Nephron (organoid): ENCODE measurements around the gene PRSS23.

Source experiments
- H3K27ac Mint-ChIP-seq, 3 experiments: 2 replicates each; pipeline ENCODE4 v1.8.0; 2020; ENCODE audit warnings: mixed read lengths in 3 of 3, mild to moderate bottlenecking in 2 of 3, moderate library complexity in 1 of 3
- H3K27me3 Mint-ChIP-seq: 2 replicates; pipeline ENCODE4 v1.8.0; 2021; ENCODE audit warnings: low read depth, mild to moderate bottlenecking, moderate library complexity, mixed read lengths
- H3K36me3 Mint-ChIP-seq: 2 replicates; pipeline ENCODE4 v1.8.0; 2020; ENCODE audit warnings: low read depth, mixed read lengths
- H3K4me1 Mint-ChIP-seq: 2 replicates; pipeline ENCODE4 v1.8.0; 2020; ENCODE audit warnings: mixed read lengths
- H3K4me3 Mint-ChIP-seq, 3 experiments: 2 replicates each; pipeline ENCODE4 v1.8.0; 2020; ENCODE audit warnings: mild to moderate bottlenecking in 3 of 3, mixed read lengths in 3 of 3, moderate library complexity in 2 of 3
- H3K9me3 Mint-ChIP-seq: 2 replicates; pipeline ENCODE4 v1.8.0; 2020; ENCODE audit warnings: mixed read lengths
- CTCF ChIP-seq, 3 experiments: fragments of 200-600 bp; sonication (generic); IDR thresholded peaks; one replicate each; pipeline ENCODE4 v1.5.0; 2021; ENCODE audit warnings: antibody characterized with exemption in 3 of 3; ENCODE audit not compliant: unreplicated experiment in 3 of 3

PRSS23 gene, protein sequence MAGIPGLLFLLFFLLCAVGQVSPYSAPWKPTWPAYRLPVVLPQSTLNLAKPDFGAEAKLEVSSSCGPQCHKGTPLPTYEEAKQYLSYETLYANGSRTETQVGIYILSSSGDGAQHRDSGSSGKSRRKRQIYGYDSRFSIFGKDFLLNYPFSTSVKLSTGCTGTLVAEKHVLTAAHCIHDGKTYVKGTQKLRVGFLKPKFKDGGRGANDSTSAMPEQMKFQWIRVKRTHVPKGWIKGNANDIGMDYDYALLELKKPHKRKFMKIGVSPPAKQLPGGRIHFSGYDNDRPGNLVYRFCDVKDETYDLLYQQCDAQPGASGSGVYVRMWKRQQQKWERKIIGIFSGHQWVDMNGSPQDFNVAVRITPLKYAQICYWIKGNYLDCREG

DNA sequence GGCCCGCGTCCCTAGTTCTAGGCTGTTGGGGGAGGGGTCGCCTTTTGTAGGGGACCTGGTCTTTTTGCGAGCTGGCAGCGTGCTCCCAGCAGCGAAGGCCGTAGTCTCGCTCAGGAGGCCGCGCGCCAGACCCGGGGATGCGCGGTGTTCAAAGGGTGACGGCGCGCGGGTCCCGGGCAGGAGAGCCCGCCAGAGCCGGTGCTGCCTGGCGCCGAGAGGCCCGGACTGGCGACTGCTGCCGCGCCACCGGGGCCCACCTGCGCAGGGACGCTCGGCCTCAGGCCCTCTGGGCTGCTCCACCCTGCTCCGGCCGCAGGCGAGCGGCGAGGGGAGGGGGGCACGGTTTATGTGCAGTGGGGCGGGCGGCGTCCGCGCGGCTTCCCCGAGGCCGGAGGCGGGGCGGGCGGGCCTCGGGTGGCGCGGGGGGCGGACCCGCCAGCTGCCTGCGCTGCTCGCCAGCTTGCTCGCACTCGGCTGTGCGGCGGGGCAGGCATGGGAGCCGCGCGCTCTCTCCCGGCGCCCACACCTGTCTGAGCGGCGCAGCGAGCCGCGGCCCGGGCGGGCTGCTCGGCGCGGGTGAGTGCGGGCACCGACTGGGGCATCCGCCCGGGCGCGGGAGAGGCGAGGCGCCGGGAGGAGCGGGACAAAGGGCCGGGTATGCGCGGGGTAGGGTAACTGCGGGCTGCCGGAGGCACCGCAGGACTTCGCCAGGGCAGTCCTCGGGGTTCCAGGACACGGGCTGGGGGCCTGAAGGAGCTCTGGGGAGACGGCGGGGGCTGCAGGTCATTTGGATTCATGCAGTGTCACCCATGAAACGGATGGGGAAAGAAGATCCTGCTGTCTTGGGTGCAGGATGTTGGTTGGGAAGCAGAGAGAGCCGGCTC is at the start of gene PRSS23:
Gene PRSS23 (plus strand): TSS at position 467 of the 884 bp plus-strand sequence. CDS start 7,102 bp downstream, outside the sequence.
- H3K36me3 Mint-ChIP-seq = no peaks in the 10 kb centered on the region
- no peaks in the 10 kb centered on the region for H3K9me3 Mint-ChIP-seq
- no peaks in the 10 kb centered on the region for H3K27me3 Mint-ChIP-seq
- peak within 1 kb of the TSS; percentile 90 to 96 (median 94) for H3K4me3 Mint-ChIP-seq
- peak within 1 kb of the TSS; percentile 72 to 92 (median 86) for H3K27ac Mint-ChIP-seq
- peaks cover 51% of the 10 kb centered on the region for H3K4me1 Mint-ChIP-seq
- no peak for TF ChIP-seq CTCF (IDR thresholded peaks at IDR 0.05; ENCODE audit: unreplicated experiment in 3 of 3)

DNA sequence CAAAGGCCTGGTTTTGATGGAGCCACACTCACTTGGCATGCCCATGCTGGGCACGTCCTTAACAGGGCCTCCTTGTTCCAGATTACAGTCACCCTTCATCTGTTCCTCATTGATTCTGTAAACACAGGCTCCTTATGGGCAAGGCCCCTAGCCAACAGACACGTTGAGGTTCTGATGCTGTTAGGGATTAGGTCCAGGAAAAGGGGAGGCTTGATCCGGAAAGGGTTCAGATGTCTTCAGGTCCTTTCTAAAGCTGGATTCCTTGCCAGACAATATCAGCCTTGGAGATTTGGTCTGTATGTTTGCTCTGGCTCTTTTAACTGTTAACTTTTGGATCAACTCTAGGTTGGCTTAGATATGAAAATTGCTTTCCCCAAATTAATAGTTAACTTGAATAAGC is 46.9 kb upstream of the PRSS23 start:
- Mint-ChIP-seq H3K27me3 (no peaks in the 10 kb centered on the region), H3K27ac (no peak overlapping the region), H3K4me1 (peaks cover 20% of the 10 kb centered on the region), H3K4me3 (no peak overlapping the region), H3K9me3 (peaks cover 3% of the 10 kb centered on the region), H3K36me3 (no peaks in the 10 kb centered on the region)
- TF ChIP-seq CTCF (IDR thresholded peaks at IDR 0.05; ENCODE audit: unreplicated experiment in 3 of 3) = no peak

- H3K27ac Mint-ChIP-seq = no peak overlapping the region
- no peak for TF ChIP-seq CTCF (IDR thresholded peaks at IDR 0.05; ENCODE audit: unreplicated experiment in 3 of 3)
- H3K9me3 Mint-ChIP-seq = peaks cover 6% of the 10 kb centered on the region
- no peaks in the 10 kb centered on the region for H3K27me3 Mint-ChIP-seq
- peaks cover 11% of the 10 kb centered on the region for H3K4me1 Mint-ChIP-seq
- no peaks in the 10 kb centered on the region for H3K36me3 Mint-ChIP-seq
- no peak overlapping the region for H3K4me3 Mint-ChIP-seq
These were observed 45.2 kb upstream of the PRSS23 start for GRCh38 chr11:86755146-86755545.

- H3K4me3 Mint-ChIP-seq = no peak overlapping the region
- no peaks in the 10 kb centered on the region for H3K36me3 Mint-ChIP-seq
- TF ChIP-seq CTCF (IDR thresholded peaks at IDR 0.05; ENCODE audit: unreplicated experiment in 3 of 3) = no peak
- H3K9me3 Mint-ChIP-seq = peaks cover 6% of the 10 kb centered on the region
- no peak overlapping the region for H3K27ac Mint-ChIP-seq
- H3K4me1 Mint-ChIP-seq = no peaks in the 10 kb centered on the region
- no peaks in the 10 kb centered on the region for H3K27me3 Mint-ChIP-seq
These were observed 42.2 kb upstream of the PRSS23 start for GRCh38 chr11:86758171-86758570.

DNA sequence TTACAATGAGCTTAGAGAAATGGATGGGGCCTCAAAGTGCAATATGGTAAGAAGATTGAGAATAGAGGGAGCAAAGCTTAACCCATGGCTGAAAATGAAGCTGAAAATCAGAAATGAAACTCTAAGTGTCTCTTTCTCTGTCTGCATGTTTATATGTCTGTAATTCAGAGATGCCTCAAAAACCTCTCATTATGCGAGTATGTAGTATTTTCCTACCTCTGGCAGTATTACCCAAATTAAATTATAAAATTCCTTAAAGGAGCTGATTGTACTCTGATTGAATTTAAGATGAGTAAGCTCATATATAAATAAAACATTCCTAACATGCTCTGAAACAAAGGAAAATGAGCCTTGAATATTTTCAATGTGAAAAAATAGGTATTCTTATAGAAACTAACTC is 39.8 kb upstream of the PRSS23 start:
- Mint-ChIP-seq H3K27ac (no peak overlapping the region), H3K36me3 (no peaks in the 10 kb centered on the region), H3K27me3 (no peaks in the 10 kb centered on the region), H3K4me3 (no peak overlapping the region), H3K9me3 (peaks cover 6% of the 10 kb centered on the region), H3K4me1 (peaks cover 4% of the 10 kb centered on the region)
- TF ChIP-seq CTCF (IDR thresholded peaks at IDR 0.05; ENCODE audit: unreplicated experiment in 3 of 3) = no peak
